Mesothelial cell of epicardium (in vitro differentiated cells): ENCODE results near the gene SEMA5B. TPM values are rescaled to one million over a fixed set of nuclear protein-coding genes. Genes with fewer than 3 reads are reported as not detected.
A peak's percentile ranks its signal among the peaks of the same experiment; 100 is the strongest.

Experiments
- DNase-seq, 2 experiments: peaks; one replicate each; pipeline ENCODE4 v3.0.0; 2021; ENCODE audit warnings: low spot score in 2 of 2; ENCODE audit not compliant: unreplicated experiment in 2 of 2
- H3K27ac Mint-ChIP-seq: 2 replicates; pipeline ENCODE4 v1.8.0; 2021; ENCODE audit warnings: mixed read lengths
- H3K27me3 Mint-ChIP-seq: 2 replicates; pipeline ENCODE4 v1.8.0; 2021; ENCODE audit warnings: low read depth, mixed read lengths
- H3K36me3 Mint-ChIP-seq: 2 replicates; pipeline ENCODE4 v1.8.0; 2021; ENCODE audit warnings: mixed read lengths
- H3K4me1 Mint-ChIP-seq: 2 replicates; pipeline ENCODE4 v1.8.0; 2021; ENCODE audit warnings: mixed read lengths
- H3K4me3 Mint-ChIP-seq: 2 replicates; pipeline ENCODE4 v1.8.0; 2021; ENCODE audit warnings: mild to moderate bottlenecking, moderate library complexity, mixed read lengths
- H3K9me3 Mint-ChIP-seq: 2 replicates; pipeline ENCODE4 v1.8.0; 2021; ENCODE audit warnings: mixed read lengths
- total RNA-seq: library from RNA; stranded (reverse); gene quantifications from 3 replicates; pipeline ENCODE4 v1.2.1, GENCODE V29; 2021
- TF ChIP-seq, protein P1 (sequence below): fragments of 200-600 bp; sonication (generic); IDR thresholded peaks from one replicate; pipeline ENCODE4 v1.5.0; 2021; ENCODE audit warnings: antibody characterized with exemption; ENCODE audit not compliant: unreplicated experiment

The SEMA5B gene
- total RNA-seq, 1 donor from 2014 or later: 0.27 TPM

DNA sequence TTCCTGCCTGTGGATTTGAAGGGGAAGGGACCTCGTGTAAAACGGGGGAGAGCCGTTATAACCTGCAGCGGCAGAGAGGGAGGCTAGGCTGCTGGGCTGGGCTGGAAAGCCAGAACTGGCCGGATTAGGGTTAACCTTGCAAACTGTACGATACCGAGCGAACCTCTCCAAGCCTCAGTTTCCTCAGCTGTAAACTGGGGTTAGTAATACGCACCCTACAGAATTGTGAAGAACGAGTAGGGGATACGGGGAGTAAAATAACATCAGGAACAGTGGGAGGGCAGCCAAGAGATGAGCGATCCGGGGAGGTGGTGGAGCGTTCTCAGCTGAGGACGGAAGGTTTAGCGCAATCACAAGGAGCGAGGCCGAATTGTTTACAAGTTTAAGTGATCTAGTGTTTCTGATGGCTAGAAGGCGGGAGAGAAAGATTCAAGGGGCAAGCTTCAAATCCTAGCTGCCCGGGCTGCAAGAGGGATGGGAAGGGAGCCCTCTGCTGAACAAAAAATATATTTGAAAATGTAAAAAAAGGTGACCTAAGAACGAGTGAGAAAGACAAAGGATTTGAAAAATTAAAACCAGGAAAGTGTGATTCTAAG lies 768 bp upstream of the SEMA5B start:
- H3K27me3 Mint-ChIP-seq: peaks cover 63% of the 10 kb centered on the region
- TF ChIP-seq, protein P1, sequence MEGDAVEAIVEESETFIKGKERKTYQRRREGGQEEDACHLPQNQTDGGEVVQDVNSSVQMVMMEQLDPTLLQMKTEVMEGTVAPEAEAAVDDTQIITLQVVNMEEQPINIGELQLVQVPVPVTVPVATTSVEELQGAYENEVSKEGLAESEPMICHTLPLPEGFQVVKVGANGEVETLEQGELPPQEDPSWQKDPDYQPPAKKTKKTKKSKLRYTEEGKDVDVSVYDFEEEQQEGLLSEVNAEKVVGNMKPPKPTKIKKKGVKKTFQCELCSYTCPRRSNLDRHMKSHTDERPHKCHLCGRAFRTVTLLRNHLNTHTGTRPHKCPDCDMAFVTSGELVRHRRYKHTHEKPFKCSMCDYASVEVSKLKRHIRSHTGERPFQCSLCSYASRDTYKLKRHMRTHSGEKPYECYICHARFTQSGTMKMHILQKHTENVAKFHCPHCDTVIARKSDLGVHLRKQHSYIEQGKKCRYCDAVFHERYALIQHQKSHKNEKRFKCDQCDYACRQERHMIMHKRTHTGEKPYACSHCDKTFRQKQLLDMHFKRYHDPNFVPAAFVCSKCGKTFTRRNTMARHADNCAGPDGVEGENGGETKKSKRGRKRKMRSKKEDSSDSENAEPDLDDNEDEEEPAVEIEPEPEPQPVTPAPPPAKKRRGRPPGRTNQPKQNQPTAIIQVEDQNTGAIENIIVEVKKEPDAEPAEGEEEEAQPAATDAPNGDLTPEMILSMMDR: no peak
- DNase-seq: peak in 1 of 2 experiments; percentile 40
- no peak overlapping the region for H3K27ac Mint-ChIP-seq
- H3K9me3 Mint-ChIP-seq: peaks cover 3% of the 10 kb centered on the region
- H3K4me3 Mint-ChIP-seq: peak overlapping the region; percentile 65
- H3K4me1 Mint-ChIP-seq: peaks cover 20% of the 10 kb centered on the region
- no peaks in the 10 kb centered on the region for H3K36me3 Mint-ChIP-seq

GRCh38 chr3:123026565-123027291 lies 835 bp downstream of the SEMA5B start:
- H3K27ac Mint-ChIP-seq: no peak overlapping the region
- peaks cover 79% of the 10 kb centered on the region for H3K27me3 Mint-ChIP-seq
- H3K4me1 Mint-ChIP-seq: peaks cover 20% of the 10 kb centered on the region
- H3K36me3 Mint-ChIP-seq: no peaks in the 10 kb centered on the region
- peak overlapping the region; percentile 69 for H3K4me3 Mint-ChIP-seq
- TF ChIP-seq, protein P1: no peak
- peaks cover 3% of the 10 kb centered on the region for H3K9me3 Mint-ChIP-seq
- peak in 1 of 2 experiments; percentile 51 for DNase-seq

DNA sequence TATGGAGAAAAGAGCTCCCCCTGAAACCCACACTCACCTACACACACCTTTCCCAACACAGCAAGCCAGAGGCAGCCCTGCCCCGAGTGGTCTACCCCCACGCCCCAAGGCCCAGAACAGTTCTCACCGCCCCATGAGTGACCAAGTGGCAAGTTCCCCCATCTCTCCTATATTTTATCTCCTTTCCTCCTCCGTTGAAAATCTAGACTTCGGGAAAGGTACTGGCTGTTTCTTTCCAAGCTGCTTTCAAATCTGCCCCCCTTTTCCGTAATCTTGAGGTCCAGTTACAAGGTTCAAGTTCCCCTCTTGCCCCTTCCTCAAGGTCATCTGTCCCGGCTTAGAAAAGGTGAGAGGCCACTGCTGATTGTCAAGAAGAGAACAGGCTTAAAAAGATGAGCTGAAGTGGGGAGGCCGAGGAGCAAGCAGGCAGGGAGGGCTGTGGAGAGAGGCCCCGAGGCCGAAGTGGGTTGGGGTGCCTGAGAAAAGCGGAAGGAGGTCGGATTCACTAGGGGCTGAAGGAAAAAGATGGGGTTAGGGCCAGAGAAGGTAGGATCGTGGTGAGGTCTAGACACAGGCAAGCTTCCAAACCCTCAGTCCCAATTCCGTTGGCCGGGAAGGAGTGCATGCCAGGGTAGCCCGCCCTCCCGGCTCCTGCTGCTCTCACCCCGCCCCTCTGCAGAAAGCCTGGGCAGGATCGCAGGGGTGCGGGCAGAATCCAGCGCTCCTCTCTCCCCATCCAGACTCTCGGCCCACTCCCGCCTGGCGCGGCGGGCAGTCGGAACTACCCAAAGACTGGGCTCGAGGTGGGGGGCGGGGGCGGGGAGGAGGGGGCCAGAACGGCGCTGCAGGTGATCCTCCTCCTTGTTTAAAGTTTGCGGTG lies 1.7 kb downstream of the SEMA5B start:
- peak in 1 of 2 experiments; percentile 39 for DNase-seq

DNA sequence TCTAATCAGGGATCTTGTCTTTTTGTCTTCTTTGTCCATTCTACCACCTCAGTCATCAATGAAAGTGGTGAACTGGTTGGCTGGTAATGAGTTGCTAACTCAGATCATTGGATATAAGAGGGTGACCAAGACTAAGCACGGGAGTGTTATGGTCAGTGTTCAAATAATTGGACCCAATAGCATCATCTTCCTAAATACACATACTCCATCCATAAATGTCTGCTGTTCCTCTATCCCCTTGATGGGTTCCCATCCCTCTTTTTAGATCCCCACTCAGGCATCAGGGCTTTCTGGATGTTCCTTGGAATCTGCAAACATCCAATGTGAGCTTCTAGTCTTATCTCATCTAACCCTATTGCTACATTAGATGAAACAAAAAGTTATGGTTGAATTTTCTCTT lies 3.5 kb downstream of the SEMA5B start:
- Mint-ChIP-seq H3K36me3 (no peaks in the 10 kb centered on the region), H3K4me3 (no peak overlapping the region), H3K27ac (no peak overlapping the region), H3K4me1 (peaks cover 20% of the 10 kb centered on the region), H3K27me3 (peaks cover 86% of the 10 kb centered on the region), H3K9me3 (peaks cover 3% of the 10 kb centered on the region)
- TF ChIP-seq, protein P1: no peak
- no peak for DNase-seq

More for the DNA sequence above, 1.7 kb downstream of the SEMA5B start:
- Mint-ChIP-seq H3K36me3 (no peaks in the 10 kb centered on the region), H3K4me3 (peak overlapping the region; percentile 69), H3K9me3 (peaks cover 3% of the 10 kb centered on the region), H3K4me1 (peaks cover 20% of the 10 kb centered on the region), H3K27me3 (peaks cover 88% of the 10 kb centered on the region), H3K27ac (no peak overlapping the region)
- TF ChIP-seq, protein P1: no peak

DNA sequence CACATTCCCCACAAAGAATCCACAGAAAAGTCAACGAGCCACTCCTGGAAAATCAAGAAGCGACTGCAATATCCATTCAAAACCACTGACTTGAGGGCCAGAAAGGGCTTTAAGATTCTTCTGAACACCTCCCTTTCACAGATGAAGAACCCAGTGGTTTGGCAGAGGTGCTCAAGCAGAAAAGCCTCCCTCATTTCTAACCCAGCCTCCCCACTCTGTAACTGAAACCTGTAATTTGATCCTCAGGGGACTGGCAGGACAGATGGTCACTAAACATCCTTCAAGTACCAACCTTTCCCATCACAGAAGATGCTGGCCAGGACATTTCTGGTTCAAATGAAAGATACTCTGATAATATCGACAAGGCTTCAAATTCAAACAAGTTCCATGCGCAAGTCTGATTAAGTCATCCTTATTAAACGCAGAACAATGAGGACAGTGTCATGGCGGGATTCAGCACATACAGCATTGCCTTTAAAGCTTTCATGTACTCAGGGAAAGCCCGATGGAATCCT lies 5.5 kb downstream of the SEMA5B start:
- Mint-ChIP-seq H3K9me3 (peaks cover 3% of the 10 kb centered on the region), H3K27me3 (peaks cover 90% of the 10 kb centered on the region), H3K27ac (no peak overlapping the region), H3K36me3 (no peaks in the 10 kb centered on the region), H3K4me3 (no peak overlapping the region), H3K4me1 (peaks cover 10% of the 10 kb centered on the region)
- DNase-seq: no peak
- TF ChIP-seq, protein P1: no peak
